K562 (cell line): ENCODE data around the gene FRYL. TPM values are rescaled to one million over a fixed set of nuclear protein-coding genes. Genes with fewer than 3 reads are reported as not detected.

Source experiments
- ATAC-seq: fragments of 200-7000 bp; cut with Tn5 transposase; 3 replicates; pipeline ENCODE4 v1.9.1; 2020; ENCODE audit warnings: moderate library complexity
- BruUV-seq: library from RNA; stranded (reverse); fragments of 400-500 nt; replicated peaks from 2 replicates; lab custom pipeline; 2021; lab: Mats Ljungman, UMichigan
- CTCF ChIA-PET: fragments of 300-600 bp; formaldehyde crosslinking; extraction: SDS; loops from one replicate; lab custom pipeline; 2021; ENCODE audit warnings: low intra/inter-chr PET ratio; lab: Yijun Ruan, JAX
- POLR2A ChIA-PET: fragments of 300-600, 350-650 bp; sonication (Branson Sonifier 250); formaldehyde crosslinking; extraction: SDS; loops from one replicate; lab custom pipeline; 2021; ENCODE audit warnings: antibody characterized with exemption, inconsistent platforms; lab: Yijun Ruan, JAX
- DNase-seq, 4 experiments: peaks; one replicate each; pipeline versions ENCODE4 v3.0.0 to v3.0.0-alpha.2; 2011 to 2018; ENCODE audit warnings: low spot score in 3 of 4, mixed read lengths in 3 of 4; ENCODE audit errors: extremely low read depth in 1 of 4
- FAIRE-seq: peaks from 2 replicates; lab custom pipeline; 2011; peaks lifted over from hg19 to GRCh38; lab: Jason Lieb, UNC
- H2AFZ ChIP-seq: 2 replicates; pipeline ENCODE4 v1.6.0; 2011; ENCODE audit warnings: low read depth, low read length, control low read depth, inconsistent platforms
- H3K27ac ChIP-seq: fragments of 200-600 bp; 3 replicates; pipeline ENCODE4 v1.8.0; 2011; ENCODE audit warnings: low read depth, mild to moderate bottlenecking, control low read depth, inconsistent platforms, low read length, moderate library complexity, mixed read lengths; ENCODE audit errors: extremely low read depth
- H3K27me3 ChIP-seq, 2 experiments: fragments of 300-600 bp in 1 of 2; 2 replicates in 1 of 2; 3 replicates in 1 of 2; pipeline versions ENCODE4 v1.6.0 to v1.8.0; 2011; ENCODE audit warnings: inconsistent platforms in 2 of 2, low read length in 2 of 2, mild to moderate bottlenecking in 1 of 2, mixed read lengths in 1 of 2, moderate library complexity in 1 of 2; ENCODE audit not compliant: control insufficient read depth in 2 of 2, insufficient read depth in 2 of 2
- H3K36me3 ChIP-seq: fragments of 300-600 bp; 3 replicates; pipeline ENCODE4 v1.8.0; 2011; ENCODE audit warnings: mild to moderate bottlenecking, low read length, inconsistent platforms; ENCODE audit not compliant: control insufficient read depth, insufficient read depth
- H3K4me1 ChIP-seq, 2 experiments: fragments of 200-600 bp in 1 of 2; replicated peaks in 1 of 2; 2 replicates in 1 of 2; 3 replicates in 1 of 2; pipeline versions ENCODE4 v1.5.1 to v1.8.0; 2011; ENCODE audit warnings: inconsistent platforms in 2 of 2, low read length in 2 of 2, mild to moderate bottlenecking in 1 of 2, mixed read lengths in 1 of 2, moderate library complexity in 1 of 2; ENCODE audit not compliant: control insufficient read depth in 2 of 2, insufficient read depth in 2 of 2
- H3K4me2 ChIP-seq: 2 replicates; pipeline ENCODE4 v1.6.1; 2011; ENCODE audit warnings: low read length, control low read depth, inconsistent platforms, mixed read lengths; ENCODE audit not compliant: insufficient read depth
- H3K4me3 ChIP-seq: fragments of 200-600 bp; sonication (generic), shearing (Covaris generic); 2 replicates; pipeline ENCODE4 v1.5.1; 2016; ENCODE audit warnings: control low read depth, inconsistent platforms
- H3K79me2 ChIP-seq: fragments of 200-600 bp; 3 replicates; pipeline ENCODE4 v1.8.0; 2011; ENCODE audit warnings: low read length, inconsistent platforms; ENCODE audit not compliant: control insufficient read depth, insufficient read depth
- H3K9ac ChIP-seq, 2 experiments: 2 replicates each; pipeline versions ENCODE4 v1.6.0 to v1.6.1; 2011; ENCODE audit warnings: low read depth in 2 of 2, low read length in 2 of 2, control low read depth in 1 of 2, inconsistent platforms in 1 of 2, mild to moderate bottlenecking in 1 of 2, mixed read lengths in 1 of 2; ENCODE audit not compliant: insufficient read depth in 1 of 2
- H3K9me1 ChIP-seq: one replicate; pipeline ENCODE4 v1.6.0; 2011; ENCODE audit warnings: inconsistent platforms, mild to moderate bottlenecking, low read length, moderate library complexity; ENCODE audit not compliant: control insufficient read depth, insufficient read depth
- H3K9me3 ChIP-seq: replicated peaks from 2 replicates; pipeline ENCODE4 v1.5.1; 2011; ENCODE audit warnings: low read depth, low read length, inconsistent platforms; ENCODE audit not compliant: control insufficient read depth, insufficient read depth
- H4K20me1 ChIP-seq: replicated peaks from 2 replicates; pipeline ENCODE4 v1.6.1; 2011; ENCODE audit warnings: low read length, inconsistent platforms, mixed read lengths; ENCODE audit not compliant: control insufficient read depth, insufficient read depth
- ATF3 ChIP-seq, 2 experiments: fragments of 450-650 bp in 1 of 2; sonication (generic) in 1 of 2; formaldehyde crosslinking in 1 of 2; IDR thresholded peaks in 1 of 2; conservative IDR thresholded peaks in 1 of 2; 2 replicates each; pipeline versions ENCODE4 v1.6.1 to v1.8.1; 2016 to 2023; ENCODE audit warnings: mild to moderate bottlenecking in 2 of 2, moderate library complexity in 2 of 2, inconsistent platforms in 1 of 2, missing genetic modification reagents in 1 of 2
- CAMTA2 ChIP-seq: fragments of 250-450 bp; sonication (Bioruptor Pico); conservative IDR thresholded peaks from 2 replicates; pipeline ENCODE4 v1.5.1; 2022
- CHD2 ChIP-seq: IDR thresholded peaks from 2 replicates; pipeline ENCODE4 v1.6.1; 2011; ENCODE audit warnings: low read depth, low read length
- FUS ChIP-seq: fragments of 200-400 bp; formaldehyde crosslinking; optimal IDR thresholded peaks from 2 replicates; pipeline ENCODE3; 2017; ENCODE audit warnings: low read depth, low read length
- MCM2 ChIP-seq: fragments of 450-650 bp; IDR thresholded peaks from 2 replicates; pipeline ENCODE4 v1.6.1; 2017; ENCODE audit warnings: low read depth, mild to moderate bottlenecking
- MED1 ChIP-seq: sonication (generic); formaldehyde crosslinking; IDR thresholded peaks from 2 replicates; pipeline ENCODE4 v1.8.1; 2023; ENCODE audit warnings: missing genetic modification reagents, borderline replicate concordance
- NCOA6 ChIP-seq: fragments of 450-650 bp; IDR thresholded peaks from 2 replicates; pipeline ENCODE4 v1.6.1; 2017; ENCODE audit warnings: mild to moderate bottlenecking
- PATZ1 ChIP-seq: fragments of 250-450 bp; sonication (Bioruptor Pico); IDR thresholded peaks from 2 replicates; pipeline ENCODE4 v1.5.0; 2020; ENCODE audit warnings: mild to moderate bottlenecking, borderline replicate concordance
- PURB ChIP-seq: sonication (generic); formaldehyde crosslinking; IDR thresholded peaks from 2 replicates; pipeline ENCODE4 v1.9.0; 2021; ENCODE audit warnings: low read depth, mild to moderate bottlenecking, missing genetic modification reagents
- RERE ChIP-seq: sonication (generic); formaldehyde crosslinking; IDR thresholded peaks from 2 replicates; pipeline ENCODE4 v1.8.0; 2023; ENCODE audit warnings: missing genetic modification reagents, mild to moderate bottlenecking, borderline replicate concordance
- SOX6 ChIP-seq: fragments of 450-650 bp; IDR thresholded peaks from 2 replicates; pipeline ENCODE4 v1.6.1; 2014; ENCODE audit warnings: mild to moderate bottlenecking
- ZC3H4 ChIP-seq: sonication (generic); formaldehyde crosslinking; IDR thresholded peaks from 2 replicates; pipeline ENCODE4 v1.9.0; 2021; ENCODE audit warnings: missing genetic modification reagents, borderline replicate concordance
- ZNF124 ChIP-seq: sonication (generic); formaldehyde crosslinking; IDR thresholded peaks from 2 replicates; pipeline ENCODE4 v1.8.1; 2022; ENCODE audit warnings: missing genetic modification reagents
- WGBS: fragments of 100-300 bp; shearing (Covaris generic); methylation state at CpG from one replicate; pipeline ENCODE4 v1.1.6; 2016; ENCODE audit warnings: low coverage, mixed read lengths; ENCODE audit not compliant: insufficient coverage; ENCODE audit errors: missing lambda C conversion rate; 5-methylcytosine and 5-hydroxymethylcytosine counted together
- in situ Hi-C: fragments of 300-500 bp; cut with MboI; formaldehyde crosslinking; loops from 4 replicates; pipeline ENCODE4 v1.15.0; 2018; ENCODE audit warnings: inconsistent platforms, mixed read lengths
- intact Hi-C: fragments of 100-400 bp; cut with micrococcal nuclease; formaldehyde crosslinking; loops from 2 replicates; pipeline ENCODE4 v1.14.2; 2022
- polyA plus RNA-seq, 8 experiments: library from polyadenylated mRNA; depleted of rRNA in 4 of 8; stranded (reverse) in 5 of 8; unstranded in 3 of 8; fragments of >200 nt; fragmentation: Nextera tagmentation in 2 of 8; fragmentation: Illumina TruSeq in 1 of 8; extraction: Ambion mirVana in 2 of 8; extraction: Trizol in 1 of 8; gene quantifications; 2 replicates each; pipeline versions ENCODE4 v1.2.1 to v1.2.3, GENCODE V29; 2011 to 2014; ENCODE audit warnings: inconsistent platforms in 1 of 8, missing spikeins in 1 of 8
- total RNA-seq, 7 experiments: library from RNA; depleted of rRNA in 6 of 7; stranded (reverse); fragments of >200 nt in 6 of 7; fragmentation: Illumina TruSeq in 2 of 7; extraction: Trizol in 2 of 7; gene quantifications; 2 replicates each; pipeline versions ENCODE4 v1.2.1 to v1.2.3, GENCODE V29; 2011 to 2021; ENCODE audit warnings: low replicate concordance in 1 of 7

FRYL gene
- total and polyA plus RNA-seq, 9 of the 15 experiments (the other 6 are each of a cell fraction or from before 2014, with no cell fraction given) = 7.2 to 34.9 (median 15.9) TPM

- no peaks in the 10 kb centered on the region for H4K20me1 ChIP-seq
- no peak overlapping the region for H2AFZ ChIP-seq
- no peaks in the 10 kb centered on the region for H3K27me3 ChIP-seq
- ATAC-seq (no peak), DNase-seq (no peak), FAIRE-seq (no peak)
- TF ChIP-seq RERE = no peak
- TF ChIP-seq ZC3H4 (CRISPR knock-in tag) = no peak
- TF ChIP-seq MED1 (CRISPR knock-in tag) = no peak
- TF ChIP-seq MCM2 = no peak
- TF ChIP-seq ZNF124 (CRISPR knock-in tag) = no peak
- no peak for TF ChIP-seq CHD2
- TF ChIP-seq FUS = no peak
- no peak for TF ChIP-seq NCOA6
- TF ChIP-seq CAMTA2 = no peak
- no peak for TF ChIP-seq PATZ1
- TF ChIP-seq ATF3 (IDR thresholded peaks at IDR 0.05) = no peak
- no peak for TF ChIP-seq ATF3 (CRISPR knock-in tag; conservative IDR thresholded peaks at IDR 0.05)
- TF ChIP-seq PURB (CRISPR knock-in tag) = no peak
- TF ChIP-seq SOX6 = no peak
- peaks cover 10% of the 10 kb centered on the region; the same call in 2 of the 3 replicates for H3K36me3 ChIP-seq
- no peaks in the 10 kb centered on the region; a peak in 1 of 5 replicates for H3K4me1 ChIP-seq
- no peaks in the 10 kb centered on the region for H3K9me3 ChIP-seq
- WGBS = 79% methylated on average over 4 of the region's 4 CpGs
- no peaks in the 10 kb centered on the region for H3K79me2 ChIP-seq
- H3K27ac ChIP-seq = no peak overlapping the region
- ChIA-PET POLR2A (interaction anchor here (1.9 kb wide), 1 partner anchor 12 kb away, joined by 6 read pairs; no protein-coding TSS in a partner anchor), CTCF (no interaction called here)
- intact Hi-C loops (no loop called here), in situ Hi-C loops (no loop called here)
- no peak overlapping the region for H3K9ac ChIP-seq
- no peak overlapping the region for H3K4me3 ChIP-seq
- no peak overlapping the region for H3K4me2 ChIP-seq
- BruUV-seq = no TSS peak
- H3K9me1 ChIP-seq = no peaks in the 10 kb centered on the region
Observed at GRCh38 chr4:48604527-48604926, 175.6 kb downstream of the FRYL start.
